ENCODE measurements around the gene PPM1A.

DNA sequence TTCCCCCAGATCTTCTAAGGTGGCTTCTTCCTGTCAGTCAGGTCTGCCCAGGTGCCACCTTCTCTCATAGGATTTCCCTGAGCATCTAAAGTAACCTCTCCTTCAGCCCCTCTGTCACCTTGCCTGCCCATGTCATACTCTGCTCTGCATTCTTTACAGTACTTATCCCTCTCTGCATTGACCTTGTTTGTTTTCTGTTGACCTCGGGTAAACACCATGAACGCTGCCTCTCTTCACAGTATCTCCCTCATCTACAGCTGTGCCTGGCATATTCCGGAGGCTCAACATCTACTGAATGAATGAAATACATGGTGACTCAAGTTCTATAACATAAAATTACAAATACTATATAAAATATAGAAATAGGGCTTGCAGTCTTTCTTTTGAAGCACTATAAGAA, 10.1 kb upstream of the PPM1A start:
- no peak for TF ChIP-seq POLR2AphosphoS5 (IDR thresholded peaks at IDR 0.05; ENCODE audit: low read depth, low read length)
- TF ChIP-seq, protein P1, sequence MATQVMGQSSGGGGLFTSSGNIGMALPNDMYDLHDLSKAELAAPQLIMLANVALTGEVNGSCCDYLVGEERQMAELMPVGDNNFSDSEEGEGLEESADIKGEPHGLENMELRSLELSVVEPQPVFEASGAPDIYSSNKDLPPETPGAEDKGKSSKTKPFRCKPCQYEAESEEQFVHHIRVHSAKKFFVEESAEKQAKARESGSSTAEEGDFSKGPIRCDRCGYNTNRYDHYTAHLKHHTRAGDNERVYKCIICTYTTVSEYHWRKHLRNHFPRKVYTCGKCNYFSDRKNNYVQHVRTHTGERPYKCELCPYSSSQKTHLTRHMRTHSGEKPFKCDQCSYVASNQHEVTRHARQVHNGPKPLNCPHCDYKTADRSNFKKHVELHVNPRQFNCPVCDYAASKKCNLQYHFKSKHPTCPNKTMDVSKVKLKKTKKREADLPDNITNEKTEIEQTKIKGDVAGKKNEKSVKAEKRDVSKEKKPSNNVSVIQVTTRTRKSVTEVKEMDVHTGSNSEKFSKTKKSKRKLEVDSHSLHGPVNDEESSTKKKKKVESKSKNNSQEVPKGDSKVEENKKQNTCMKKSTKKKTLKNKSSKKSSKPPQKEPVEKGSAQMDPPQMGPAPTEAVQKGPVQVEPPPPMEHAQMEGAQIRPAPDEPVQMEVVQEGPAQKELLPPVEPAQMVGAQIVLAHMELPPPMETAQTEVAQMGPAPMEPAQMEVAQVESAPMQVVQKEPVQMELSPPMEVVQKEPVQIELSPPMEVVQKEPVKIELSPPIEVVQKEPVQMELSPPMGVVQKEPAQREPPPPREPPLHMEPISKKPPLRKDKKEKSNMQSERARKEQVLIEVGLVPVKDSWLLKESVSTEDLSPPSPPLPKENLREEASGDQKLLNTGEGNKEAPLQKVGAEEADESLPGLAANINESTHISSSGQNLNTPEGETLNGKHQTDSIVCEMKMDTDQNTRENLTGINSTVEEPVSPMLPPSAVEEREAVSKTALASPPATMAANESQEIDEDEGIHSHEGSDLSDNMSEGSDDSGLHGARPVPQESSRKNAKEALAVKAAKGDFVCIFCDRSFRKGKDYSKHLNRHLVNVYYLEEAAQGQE (IDR thresholded peaks at IDR 0.05; ENCODE audit: insufficient read depth in 1 of 2, low read depth in 2 of 2, low read length in 1 of 2), result no peak
- TF ChIP-seq, protein P2, sequence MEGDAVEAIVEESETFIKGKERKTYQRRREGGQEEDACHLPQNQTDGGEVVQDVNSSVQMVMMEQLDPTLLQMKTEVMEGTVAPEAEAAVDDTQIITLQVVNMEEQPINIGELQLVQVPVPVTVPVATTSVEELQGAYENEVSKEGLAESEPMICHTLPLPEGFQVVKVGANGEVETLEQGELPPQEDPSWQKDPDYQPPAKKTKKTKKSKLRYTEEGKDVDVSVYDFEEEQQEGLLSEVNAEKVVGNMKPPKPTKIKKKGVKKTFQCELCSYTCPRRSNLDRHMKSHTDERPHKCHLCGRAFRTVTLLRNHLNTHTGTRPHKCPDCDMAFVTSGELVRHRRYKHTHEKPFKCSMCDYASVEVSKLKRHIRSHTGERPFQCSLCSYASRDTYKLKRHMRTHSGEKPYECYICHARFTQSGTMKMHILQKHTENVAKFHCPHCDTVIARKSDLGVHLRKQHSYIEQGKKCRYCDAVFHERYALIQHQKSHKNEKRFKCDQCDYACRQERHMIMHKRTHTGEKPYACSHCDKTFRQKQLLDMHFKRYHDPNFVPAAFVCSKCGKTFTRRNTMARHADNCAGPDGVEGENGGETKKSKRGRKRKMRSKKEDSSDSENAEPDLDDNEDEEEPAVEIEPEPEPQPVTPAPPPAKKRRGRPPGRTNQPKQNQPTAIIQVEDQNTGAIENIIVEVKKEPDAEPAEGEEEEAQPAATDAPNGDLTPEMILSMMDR (IDR thresholded peaks at IDR 0.05), result no peak
- no peak for TF ChIP-seq SIN3A (IDR thresholded peaks at IDR 0.05; ENCODE audit: borderline replicate concordance, insufficient read depth, low read depth, low read length)

Data from Panc1 (cell line).